Right lobe of liver (tissue), 6 donors: Measurements from ENCODE around the gene KIRREL3. TPM values are rescaled to one million over a fixed set of nuclear protein-coding genes. Genes with fewer than 3 reads are reported as not detected.

Experiments used
- ATAC-seq, 4 donors: fragments of 200-7000 bp; cut with Tn5 transposase; one replicate each; pipeline ENCODE4 v1.9.1; 2020; ENCODE audit warnings: mild to moderate bottlenecking in 4 of 4, moderate library complexity in 4 of 4
- DNase-seq, 3 donors: peaks; one replicate each; pipeline ENCODE4 v3.0.0-alpha.2; 2020
- H3K27ac ChIP-seq, 3 donors: fragments of 200-600 bp; one replicate each; pipeline ENCODE4 v1.8.0; 2022
- H3K27me3 ChIP-seq, 2 donors: fragments of 200-600 bp; one replicate each; pipeline ENCODE4 v1.8.0; 2022
- H3K36me3 ChIP-seq, 4 donors: fragments of 200-600 bp; sonication (generic) in 1 of 4; one replicate each; pipeline versions ENCODE4 v1.5.1 to v1.8.0; 2017 to 2022; ENCODE audit warnings: control low read depth in 1 of 4
- H3K4me1 ChIP-seq, 4 donors: fragments of 200-600 bp; sonication (generic) in 1 of 4; one replicate each; pipeline versions ENCODE4 v1.5.1 to v1.8.0; 2017 to 2022; ENCODE audit warnings: control low read depth in 1 of 4
- H3K4me3 ChIP-seq, 3 donors: fragments of 200-600 bp; one replicate each; pipeline ENCODE4 v1.8.0; 2022
- H3K9me3 ChIP-seq, 4 donors: fragments of 200-600 bp; sonication (generic) in 1 of 4; one replicate each; pipeline versions ENCODE4 v1.5.1 to v1.8.0; 2017 to 2022; ENCODE audit warnings: control low read depth in 1 of 4
- POLR2A ChIP-seq: fragments of 450-650 bp; IDR thresholded peaks from one replicate; pipeline ENCODE4 v1.6.1; 2017; ENCODE audit warnings: antibody characterized with exemption, mild to moderate bottlenecking
- WGBS: methylation state at CpG from one replicate; pipeline ENCODE4 v1.1.6; 2018; ENCODE audit warnings: low coverage, low lambda C conversion rate; ENCODE audit not compliant: insufficient coverage; ENCODE audit errors: missing lambda C conversion rate; 5-methylcytosine and 5-hydroxymethylcytosine counted together
- intact Hi-C, 2 donors: fragments of 100-400 bp; cut with DNase I; formaldehyde crosslinking; loops; one replicate each; pipeline versions ENCODE4 v1.11.2 to v1.14.1; 2022
- total RNA-seq, 6 experiments: library from RNA; depleted of rRNA in 2 of 6; stranded (reverse); fragments of >200 nt in 2 of 6; fragmentation: NEBNext Ultra II Directional in 3 of 6; extraction: Animal tissue kit (Norgen Biotek cat#: 25700) in 3 of 6; gene quantifications; one replicate each; pipeline versions ENCODE4 v1.1.0 to v1.2.4, GENCODE V29; 2016 to 2023
- TF ChIP-seq, protein P1 (sequence below), 4 donors: fragments of 200-600 bp in 3 of 4; fragments of 450-650 bp in 1 of 4; IDR thresholded peaks; one replicate each; pipeline versions ENCODE4 v1.5.1 to v1.8.0; 2016 to 2022; ENCODE audit warnings: antibody characterized with exemption in 4 of 4, mild to moderate bottlenecking in 2 of 4
- donor health status: DM: no; HTN: yes; CAD: no.
- donor health status: DM: no; HTN: no; CAD: no.
- donor health status: DM: no; HTN: no; CAD: no.
- donor health status: DM: no; HTN: yes; CAD: no.
- donor health status: DM: no; HTN: yes; CAD: no.

The KIRREL3 gene
- total RNA-seq, 6 experiments from 2014 or later, result not detected

DNA sequence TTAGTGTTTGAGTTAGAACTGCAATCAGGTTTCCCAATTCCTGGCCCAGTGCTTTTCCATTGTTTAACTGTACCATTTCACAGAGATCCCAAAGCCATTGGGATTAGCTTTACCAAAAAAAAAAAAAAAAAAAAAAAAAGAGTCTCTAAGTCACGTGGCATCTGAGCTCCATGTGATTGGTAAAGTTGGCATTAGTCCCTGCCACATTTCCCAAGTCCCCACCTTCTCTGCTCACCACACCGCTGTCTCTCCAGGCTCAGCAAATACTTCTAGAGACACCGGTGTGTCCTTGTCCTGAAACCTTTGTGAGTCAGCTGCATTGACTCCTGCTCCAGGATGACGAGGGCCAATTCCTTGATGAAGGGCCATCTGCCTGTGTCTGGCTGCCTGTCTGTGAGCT lies 305.3 kb downstream of the KIRREL3 start:
- Histone ChIP-seq H3K27ac (no peak overlapping the region), H3K27me3 (no peaks in the 10 kb centered on the region), H3K36me3 (no peaks in the 10 kb centered on the region), H3K9me3 (no peaks in the 10 kb centered on the region), H3K4me3 (no peak overlapping the region), H3K4me1 (no peaks in the 10 kb centered on the region)
- ATAC-seq (no peak), DNase-seq (no peak)
- TF ChIP-seq, protein P1, sequence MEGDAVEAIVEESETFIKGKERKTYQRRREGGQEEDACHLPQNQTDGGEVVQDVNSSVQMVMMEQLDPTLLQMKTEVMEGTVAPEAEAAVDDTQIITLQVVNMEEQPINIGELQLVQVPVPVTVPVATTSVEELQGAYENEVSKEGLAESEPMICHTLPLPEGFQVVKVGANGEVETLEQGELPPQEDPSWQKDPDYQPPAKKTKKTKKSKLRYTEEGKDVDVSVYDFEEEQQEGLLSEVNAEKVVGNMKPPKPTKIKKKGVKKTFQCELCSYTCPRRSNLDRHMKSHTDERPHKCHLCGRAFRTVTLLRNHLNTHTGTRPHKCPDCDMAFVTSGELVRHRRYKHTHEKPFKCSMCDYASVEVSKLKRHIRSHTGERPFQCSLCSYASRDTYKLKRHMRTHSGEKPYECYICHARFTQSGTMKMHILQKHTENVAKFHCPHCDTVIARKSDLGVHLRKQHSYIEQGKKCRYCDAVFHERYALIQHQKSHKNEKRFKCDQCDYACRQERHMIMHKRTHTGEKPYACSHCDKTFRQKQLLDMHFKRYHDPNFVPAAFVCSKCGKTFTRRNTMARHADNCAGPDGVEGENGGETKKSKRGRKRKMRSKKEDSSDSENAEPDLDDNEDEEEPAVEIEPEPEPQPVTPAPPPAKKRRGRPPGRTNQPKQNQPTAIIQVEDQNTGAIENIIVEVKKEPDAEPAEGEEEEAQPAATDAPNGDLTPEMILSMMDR (IDR thresholded peaks at IDR 0.05), result no peak
- no peak for TF ChIP-seq POLR2A
- 58% methylated on average over 4 of the region's 4 CpGs for WGBS
- intact Hi-C loops, result no loop called here

DNA sequence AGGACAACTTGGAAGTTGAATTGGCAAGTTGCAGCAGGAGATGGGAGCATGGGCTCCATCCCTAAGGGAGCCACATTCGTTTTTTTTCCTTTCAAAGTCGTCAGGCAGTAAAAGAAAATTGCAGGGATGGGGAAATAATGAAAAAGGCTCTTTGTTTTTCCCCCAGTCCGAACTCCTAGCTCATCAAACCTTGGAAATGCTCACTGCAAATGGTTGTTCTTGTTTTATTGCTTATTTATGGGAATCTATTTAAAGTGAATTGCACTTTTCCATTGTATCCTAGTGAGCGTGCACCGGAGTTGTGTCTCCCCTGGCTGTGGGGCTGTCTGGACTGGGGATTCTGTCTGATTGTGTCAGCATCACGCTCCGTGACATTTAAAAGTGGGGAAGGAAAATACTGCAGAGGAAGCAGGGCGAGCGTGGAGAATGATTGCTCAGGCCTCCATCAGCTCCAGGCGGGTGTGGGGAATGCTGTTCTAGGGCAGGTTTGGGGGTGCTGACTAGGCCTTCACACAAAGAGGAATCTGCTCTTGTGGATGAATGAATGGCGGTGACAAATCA lies 306.4 kb downstream of the KIRREL3 start:
- H3K36me3 ChIP-seq, result no peaks in the 10 kb centered on the region
- H3K4me1 ChIP-seq, result no peaks in the 10 kb centered on the region
- no peak for ATAC-seq
- intact Hi-C loops, result no loop called here
- TF ChIP-seq POLR2A, result no peak
- H3K27ac ChIP-seq, result no peak overlapping the region
- DNase-seq, result no peak
- no peak overlapping the region for H3K4me3 ChIP-seq
- no peaks in the 10 kb centered on the region for H3K27me3 ChIP-seq
- no peaks in the 10 kb centered on the region for H3K9me3 ChIP-seq
- WGBS, result 73% methylated on average over 11 of the region's 11 CpGs

DNA sequence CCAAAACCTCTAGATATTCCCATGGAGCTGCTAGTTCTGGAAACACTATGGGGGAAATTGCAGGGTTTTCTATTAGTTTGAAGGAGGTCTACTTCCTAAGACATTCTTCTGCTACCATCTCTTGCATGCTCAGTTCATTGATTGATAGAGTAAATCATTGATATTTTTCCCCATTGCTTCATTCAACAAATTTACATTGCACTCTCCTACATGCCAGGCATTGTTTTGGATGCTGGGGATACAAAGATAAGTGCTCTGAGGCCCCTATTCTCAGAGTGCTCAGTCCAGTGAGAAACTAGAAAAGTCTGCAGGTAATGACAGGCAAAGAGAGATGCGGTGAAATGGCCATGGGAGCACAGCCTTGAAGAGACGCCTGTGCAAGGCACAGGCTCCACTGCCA lies 313.1 kb downstream of the KIRREL3 start:
- WGBS, result 61% methylated on average over 2 of the region's 2 CpGs
- no peak for TF ChIP-seq POLR2A
- TF ChIP-seq, protein P1 (IDR thresholded peaks at IDR 0.05), result no peak
- intact Hi-C loops, result no loop called here

DNA sequence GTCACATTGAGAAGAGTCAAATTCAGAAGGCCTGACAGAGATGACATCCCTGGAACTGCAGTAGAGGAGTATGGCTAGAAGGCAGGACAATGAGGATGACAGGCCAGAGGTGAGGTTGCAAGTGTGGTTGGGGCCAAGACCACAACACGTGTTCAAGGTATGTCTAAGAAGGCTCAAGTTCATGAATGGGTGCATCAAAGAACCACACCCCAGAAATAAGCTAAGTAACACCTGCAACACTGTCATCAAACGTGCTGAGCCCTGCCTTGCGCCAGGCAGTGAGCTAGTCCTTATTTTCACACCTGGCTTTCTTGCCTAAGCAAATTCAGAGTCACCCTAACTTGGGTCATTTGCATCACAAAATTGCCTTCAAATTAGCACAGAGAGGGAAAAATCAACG lies 313.6 kb downstream of the KIRREL3 start:
- H3K27ac ChIP-seq, result no peak overlapping the region
- DNase-seq (no peak), ATAC-seq (no peak)
- H3K36me3 ChIP-seq, result peaks cover 0 to 3% (median 0%) of the 10 kb centered on the region in 4 donors
- H3K27me3 ChIP-seq, result no peaks in the 10 kb centered on the region
- TF ChIP-seq, protein P1 (IDR thresholded peaks at IDR 0.05), result no peak
- no peak for TF ChIP-seq POLR2A
- intact Hi-C loops, result no loop called here
- peaks cover 0 to 6% (median 0%) of the 10 kb centered on the region in 4 donors for H3K4me1 ChIP-seq
- H3K9me3 ChIP-seq, result no peaks in the 10 kb centered on the region
- H3K4me3 ChIP-seq, result no peak overlapping the region
- WGBS, result 63% methylated on average over 3 of the region's 4 CpGs

More for the DNA sequence above, 313.1 kb downstream of the KIRREL3 start:
- Histone ChIP-seq H3K27ac (no peak overlapping the region), H3K36me3 (no peaks in the 10 kb centered on the region), H3K4me1 (peaks cover 0 to 6% (median 0%) of the 10 kb centered on the region in 4 donors), H3K27me3 (no peaks in the 10 kb centered on the region), H3K4me3 (no peak overlapping the region), H3K9me3 (no peaks in the 10 kb centered on the region)
- DNase-seq (no peak), ATAC-seq (peak; percentile 49 to 73 (median 56))

DNA sequence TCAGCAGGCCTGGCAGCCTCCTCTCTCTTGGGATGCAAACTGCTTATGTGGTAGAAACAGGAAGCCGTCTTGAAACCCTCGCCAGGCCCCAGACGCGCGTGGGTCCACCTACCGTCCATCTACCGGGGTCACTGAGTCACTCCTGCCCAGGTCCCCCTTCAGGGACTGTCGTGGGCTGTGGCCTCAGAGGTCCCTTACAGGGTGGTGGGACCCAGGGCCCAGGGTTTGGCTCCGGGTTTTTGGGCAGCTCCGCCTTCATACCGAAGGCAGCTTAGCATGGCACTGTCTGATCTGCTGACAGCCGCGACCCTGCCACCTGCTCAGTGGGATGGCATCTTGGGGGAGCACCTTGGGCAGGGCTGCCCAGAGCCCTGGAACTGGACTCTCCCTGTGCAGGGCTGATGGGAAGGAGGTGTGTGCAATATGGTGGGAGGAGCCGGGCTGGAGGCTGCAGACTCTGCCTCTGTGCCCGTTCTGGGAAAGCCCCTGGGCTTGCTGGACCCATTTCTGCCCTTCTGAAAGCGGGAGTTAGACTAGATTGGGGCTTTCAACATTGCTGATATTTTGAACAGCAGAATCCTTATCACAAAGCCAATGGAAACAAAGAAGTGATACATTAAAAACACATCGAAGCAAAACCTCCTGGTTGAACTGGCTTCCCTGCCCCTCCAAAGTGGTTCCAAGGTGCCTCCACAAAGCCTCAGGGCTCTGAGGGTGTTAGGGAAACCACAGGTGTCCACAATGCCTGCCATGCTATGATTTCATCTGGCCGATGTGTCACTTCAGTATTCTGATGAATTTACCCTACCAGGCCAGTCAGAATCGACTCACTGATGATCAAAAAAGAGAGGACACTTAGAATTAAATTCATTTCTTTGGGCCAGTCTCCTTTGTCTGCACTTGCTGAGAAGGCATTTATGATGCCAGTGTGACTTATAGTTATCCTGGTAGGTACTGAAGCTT lies 316.5 kb downstream of the KIRREL3 start:
- Histone ChIP-seq H3K27ac (no peak overlapping the region), H3K4me1 (peaks cover 0 to 6% (median 0%) of the 10 kb centered on the region in 4 donors), H3K36me3 (peaks cover 0 to 7% (median 0%) of the 10 kb centered on the region in 4 donors), H3K4me3 (no peak overlapping the region), H3K27me3 (no peaks in the 10 kb centered on the region), H3K9me3 (no peaks in the 10 kb centered on the region)
- intact Hi-C loops, result no loop called here
- no peak for DNase-seq
- peak in 2 of 4 donors; percentile 23 to 26 for ATAC-seq
- WGBS, result 68% methylated on average over 5 of the region's 19 CpGs
- TF ChIP-seq, protein P1 (IDR thresholded peaks at IDR 0.05), result no peak
- no peak for TF ChIP-seq POLR2A
